ENCODE data around the gene MYO19.

The MYO19 gene

GRCh38 chr17:36461330-36462110 is 73.1 kb downstream of the MYO19 start:
- no peaks in the 10 kb centered on the region for H3K4me1 ChIP-seq (ENCODE audit: control insufficient read depth in 1 of 2, insufficient read depth in 2 of 2, low read length in 2 of 2)
- no peak overlapping the region for H2BK12ac ChIP-seq (ENCODE audit: low read length)
- no peak overlapping the region for H4K91ac ChIP-seq (ENCODE audit: low read depth, low read length)
- no peak overlapping the region for H3K4ac ChIP-seq (ENCODE audit: low read depth, low read length)
- H3K79me2 ChIP-seq (ENCODE audit: control insufficient read depth, insufficient read depth, low read length, poor library complexity): no peaks in the 10 kb centered on the region
- H2BK5ac ChIP-seq (ENCODE audit: low read depth, low read length, poor library complexity): no peak overlapping the region
- H3K9ac ChIP-seq (ENCODE audit: low read length): no peak overlapping the region
- no peak for DNase-seq
- WGBS (ENCODE audit: extremely low coverage, insufficient coverage, insufficient read length): no CpG with 5 or more reads among the region's 10 CpGs
- H2BK120ac ChIP-seq (ENCODE audit: insufficient read depth, low read length, poor library complexity): no peak overlapping the region
- H3K36me3 ChIP-seq (ENCODE audit: control insufficient read depth in 1 of 2, insufficient read depth in 2 of 2, low read length in 2 of 2): no peaks in the 10 kb centered on the region
- H3K4me3 ChIP-seq (ENCODE audit: low read depth, low read length): no peak overlapping the region
- H3K9me3 ChIP-seq (ENCODE audit: insufficient read depth, low read depth, low read length): peaks cover 7% of the 10 kb centered on the region
- H4K8ac ChIP-seq (ENCODE audit: low read depth, low read length): no peak overlapping the region
- H3K27ac ChIP-seq (ENCODE audit: low read depth, low read length): no peak overlapping the region
- no peak overlapping the region for H2AFZ ChIP-seq (ENCODE audit: insufficient read depth, low read length, poor library complexity)
- no peak overlapping the region for H3K23ac ChIP-seq (ENCODE audit: low read length)
- no peak overlapping the region for H2AK5ac ChIP-seq (ENCODE audit: low read length)
- H3K4me2 ChIP-seq (ENCODE audit: low read length): no peak overlapping the region
- H3K14ac ChIP-seq (ENCODE audit: low read length): no peak overlapping the region
- H3K18ac ChIP-seq (ENCODE audit: low read length): no peak overlapping the region
- H4K12ac ChIP-seq (ENCODE audit: low read depth, low read length): no peak overlapping the region
- H3K27me3 ChIP-seq (ENCODE audit: insufficient read depth, low read length): no peaks in the 10 kb centered on the region
- H3K79me1 ChIP-seq (ENCODE audit: low read length): no peaks in the 10 kb centered on the region

- Histone ChIP-seq H4K12ac (ENCODE audit: low read depth, low read length) (no peak overlapping the region), H2BK12ac (ENCODE audit: low read length) (no peak overlapping the region), H3K9ac (ENCODE audit: low read length) (no peak overlapping the region), H3K4me2 (ENCODE audit: low read length) (no peak overlapping the region), H2AFZ (ENCODE audit: insufficient read depth, low read length, poor library complexity) (no peak overlapping the region), H3K27me3 (ENCODE audit: insufficient read depth, low read length) (no peaks in the 10 kb centered on the region), H3K36me3 (ENCODE audit: control insufficient read depth in 1 of 2, insufficient read depth in 2 of 2, low read length in 2 of 2) (no peaks in the 10 kb centered on the region), H4K8ac (ENCODE audit: low read depth, low read length) (no peak overlapping the region), H3K18ac (ENCODE audit: low read length) (no peak overlapping the region), H3K4me3 (ENCODE audit: low read depth, low read length) (no peak overlapping the region), H3K79me2 (ENCODE audit: control insufficient read depth, insufficient read depth, low read length, poor library complexity) (no peaks in the 10 kb centered on the region), H2BK5ac (ENCODE audit: low read depth, low read length, poor library complexity) (no peak overlapping the region), H3K4me1 (ENCODE audit: control insufficient read depth in 1 of 2, insufficient read depth in 2 of 2, low read length in 2 of 2) (no peaks in the 10 kb centered on the region), H3K23ac (ENCODE audit: low read length) (no peak overlapping the region), H3K9me3 (ENCODE audit: insufficient read depth, low read depth, low read length) (peaks cover 7% of the 10 kb centered on the region), H3K14ac (ENCODE audit: low read length) (no peak overlapping the region), H3K79me1 (ENCODE audit: low read length) (no peaks in the 10 kb centered on the region), H2BK120ac (ENCODE audit: insufficient read depth, low read length, poor library complexity) (no peak overlapping the region), H2AK5ac (ENCODE audit: low read length) (no peak overlapping the region), H3K27ac (ENCODE audit: low read depth, low read length) (no peak overlapping the region), H3K4ac (ENCODE audit: low read depth, low read length) (no peak overlapping the region), H4K91ac (ENCODE audit: low read depth, low read length) (no peak overlapping the region)
- WGBS (ENCODE audit: extremely low coverage, insufficient coverage, insufficient read length): 100% methylated on average over 2 of the region's 5 CpGs
- DNase-seq: no peak
Measured at GRCh38 chr17:36460265-36460937, 74.3 kb downstream of the MYO19 start.

- Histone ChIP-seq H3K18ac (ENCODE audit: low read length) (no peak overlapping the region), H2AFZ (ENCODE audit: insufficient read depth, low read length, poor library complexity) (no peak overlapping the region)
- no CpG with 5 or more reads among the region's 7 CpGs for WGBS (ENCODE audit: extremely low coverage, insufficient coverage, insufficient read length)
Measured at GRCh38 chr17:36459601-36460000, 75.1 kb downstream of the MYO19 start.

GRCh38 chr17:36459045-36459444 is 75.6 kb downstream of the MYO19 start:
- Histone ChIP-seq H3K79me1 (ENCODE audit: low read length) (no peaks in the 10 kb centered on the region), H3K9me3 (ENCODE audit: insufficient read depth, low read depth, low read length) (peaks cover 5% of the 10 kb centered on the region), H3K14ac (ENCODE audit: low read length) (no peak overlapping the region), H3K27me3 (ENCODE audit: insufficient read depth, low read length) (no peaks in the 10 kb centered on the region), H3K36me3 (ENCODE audit: control insufficient read depth in 1 of 2, insufficient read depth in 2 of 2, low read length in 2 of 2) (no peaks in the 10 kb centered on the region), H2AFZ (ENCODE audit: insufficient read depth, low read length, poor library complexity) (no peak overlapping the region), H4K91ac (ENCODE audit: low read depth, low read length) (no peak overlapping the region), H3K27ac (ENCODE audit: low read depth, low read length) (no peak overlapping the region), H3K18ac (ENCODE audit: low read length) (no peak overlapping the region), H3K4me2 (ENCODE audit: low read length) (no peak overlapping the region), H3K79me2 (ENCODE audit: control insufficient read depth, insufficient read depth, low read length, poor library complexity) (no peaks in the 10 kb centered on the region), H4K12ac (ENCODE audit: low read depth, low read length) (no peak overlapping the region), H3K4me1 (ENCODE audit: control insufficient read depth in 1 of 2, insufficient read depth in 2 of 2, low read length in 2 of 2) (no peaks in the 10 kb centered on the region), H3K4ac (ENCODE audit: low read depth, low read length) (no peak overlapping the region), H3K9ac (ENCODE audit: low read length) (no peak overlapping the region), H2BK120ac (ENCODE audit: insufficient read depth, low read length, poor library complexity) (no peak overlapping the region), H4K8ac (ENCODE audit: low read depth, low read length) (no peak overlapping the region), H3K4me3 (ENCODE audit: low read depth, low read length) (peak overlapping the region; percentile 39), H2BK5ac (ENCODE audit: low read depth, low read length, poor library complexity) (no peak overlapping the region), H2AK5ac (ENCODE audit: low read length) (no peak overlapping the region), H3K23ac (ENCODE audit: low read length) (no peak overlapping the region), H2BK12ac (ENCODE audit: low read length) (no peak overlapping the region)
- no CpG with 5 or more reads among the region's 5 CpGs for WGBS (ENCODE audit: extremely low coverage, insufficient coverage, insufficient read length)
- no peak for DNase-seq

More at GRCh38 chr17:36459601-36460000, 75.1 kb downstream of the MYO19 start:
- no peak overlapping the region for H3K27ac ChIP-seq (ENCODE audit: low read depth, low read length)
- H3K23ac ChIP-seq (ENCODE audit: low read length): no peak overlapping the region
- no peak overlapping the region for H2AK5ac ChIP-seq (ENCODE audit: low read length)
- H3K14ac ChIP-seq (ENCODE audit: low read length): no peak overlapping the region
- H3K4me1 ChIP-seq (ENCODE audit: control insufficient read depth in 1 of 2, insufficient read depth in 2 of 2, low read length in 2 of 2): no peaks in the 10 kb centered on the region
- no peaks in the 10 kb centered on the region for H3K79me2 ChIP-seq (ENCODE audit: control insufficient read depth, insufficient read depth, low read length, poor library complexity)
- no peak for DNase-seq
- no peak overlapping the region for H3K4me3 ChIP-seq (ENCODE audit: low read depth, low read length)
- H2BK12ac ChIP-seq (ENCODE audit: low read length): no peak overlapping the region
- H3K27me3 ChIP-seq (ENCODE audit: insufficient read depth, low read length): no peaks in the 10 kb centered on the region
- no peak overlapping the region for H4K91ac ChIP-seq (ENCODE audit: low read depth, low read length)
- H3K4me2 ChIP-seq (ENCODE audit: low read length): no peak overlapping the region
- no peak overlapping the region for H3K4ac ChIP-seq (ENCODE audit: low read depth, low read length)
- no peaks in the 10 kb centered on the region for H3K36me3 ChIP-seq (ENCODE audit: control insufficient read depth in 1 of 2, insufficient read depth in 2 of 2, low read length in 2 of 2)
- no peaks in the 10 kb centered on the region for H3K79me1 ChIP-seq (ENCODE audit: low read length)
- peaks cover 5% of the 10 kb centered on the region for H3K9me3 ChIP-seq (ENCODE audit: insufficient read depth, low read depth, low read length)
- H4K12ac ChIP-seq (ENCODE audit: low read depth, low read length): no peak overlapping the region
- H3K9ac ChIP-seq (ENCODE audit: low read length): no peak overlapping the region
- H4K8ac ChIP-seq (ENCODE audit: low read depth, low read length): no peak overlapping the region
- no peak overlapping the region for H2BK120ac ChIP-seq (ENCODE audit: insufficient read depth, low read length, poor library complexity)
- no peak overlapping the region for H2BK5ac ChIP-seq (ENCODE audit: low read depth, low read length, poor library complexity)

Data from trophoblast cell (in vitro differentiated cells and primary cell).